D721Med (cell line): ENCODE measurements around the gene HMGB4.

Experiments
- DNase-seq: peaks from one replicate; pipeline ENCODE4 v3.0.0; 2011; ENCODE audit warnings: low spot score; ENCODE audit not compliant: insufficient read length
- FAIRE-seq: peaks from 2 replicates; lab custom pipeline; 2011; peaks lifted over from hg19 to GRCh38; lab: Jason Lieb, UNC
- TF ChIP-seq, protein P1 (sequence below): IDR thresholded peaks from 2 replicates; pipeline ENCODE4 v1.5.1; 2012; ENCODE audit warnings: mild to moderate bottlenecking, control low read depth; ENCODE audit not compliant: insufficient read depth; ENCODE audit errors: missing control alignments

Gene HMGB4

DNA sequence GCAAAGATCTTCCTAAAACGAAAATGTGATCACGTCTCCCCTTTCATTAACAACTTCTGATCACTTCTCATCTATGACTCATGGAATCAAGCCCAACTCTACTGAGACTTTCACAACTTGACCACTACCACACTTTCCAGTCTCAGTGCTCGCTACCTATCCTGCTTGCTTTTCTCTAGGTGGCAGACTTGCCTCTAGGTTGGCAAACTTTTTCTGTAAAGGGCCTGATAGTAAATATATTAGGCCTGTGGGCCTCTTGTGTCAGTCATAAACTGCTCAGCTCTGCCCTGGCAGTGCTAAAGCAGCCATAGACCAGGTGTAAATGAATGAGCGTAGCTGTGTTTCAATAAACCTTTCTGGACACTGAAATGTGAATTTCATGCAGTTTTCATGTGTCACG lies 21.5 kb upstream of the HMGB4 start:
- DNase-seq (no peak), FAIRE-seq (no peak)
- TF ChIP-seq, protein P1, sequence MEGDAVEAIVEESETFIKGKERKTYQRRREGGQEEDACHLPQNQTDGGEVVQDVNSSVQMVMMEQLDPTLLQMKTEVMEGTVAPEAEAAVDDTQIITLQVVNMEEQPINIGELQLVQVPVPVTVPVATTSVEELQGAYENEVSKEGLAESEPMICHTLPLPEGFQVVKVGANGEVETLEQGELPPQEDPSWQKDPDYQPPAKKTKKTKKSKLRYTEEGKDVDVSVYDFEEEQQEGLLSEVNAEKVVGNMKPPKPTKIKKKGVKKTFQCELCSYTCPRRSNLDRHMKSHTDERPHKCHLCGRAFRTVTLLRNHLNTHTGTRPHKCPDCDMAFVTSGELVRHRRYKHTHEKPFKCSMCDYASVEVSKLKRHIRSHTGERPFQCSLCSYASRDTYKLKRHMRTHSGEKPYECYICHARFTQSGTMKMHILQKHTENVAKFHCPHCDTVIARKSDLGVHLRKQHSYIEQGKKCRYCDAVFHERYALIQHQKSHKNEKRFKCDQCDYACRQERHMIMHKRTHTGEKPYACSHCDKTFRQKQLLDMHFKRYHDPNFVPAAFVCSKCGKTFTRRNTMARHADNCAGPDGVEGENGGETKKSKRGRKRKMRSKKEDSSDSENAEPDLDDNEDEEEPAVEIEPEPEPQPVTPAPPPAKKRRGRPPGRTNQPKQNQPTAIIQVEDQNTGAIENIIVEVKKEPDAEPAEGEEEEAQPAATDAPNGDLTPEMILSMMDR: no peak

DNA sequence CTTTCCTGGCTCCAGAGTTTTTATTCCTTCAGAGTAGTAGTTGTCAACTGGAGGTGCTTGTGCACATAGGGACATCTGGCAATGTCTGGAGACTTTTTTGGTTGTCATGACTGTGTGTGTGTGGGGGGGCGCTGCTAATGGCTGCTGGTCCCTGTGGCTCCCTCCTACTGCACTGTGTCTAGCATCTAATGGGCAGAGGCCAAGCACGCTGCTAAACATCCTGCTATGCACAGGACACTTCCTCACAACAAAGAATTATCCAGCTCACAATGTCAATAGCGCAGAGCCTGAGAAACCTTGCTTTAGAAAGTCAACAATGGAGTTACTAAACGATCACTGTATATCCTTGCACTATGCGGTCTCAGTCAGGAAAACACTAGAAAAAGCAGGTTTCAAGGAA lies 19.7 kb upstream of the HMGB4 start:
- DNase-seq: no peak
- FAIRE-seq: no peak
- TF ChIP-seq, protein P1: no peak

DNA sequence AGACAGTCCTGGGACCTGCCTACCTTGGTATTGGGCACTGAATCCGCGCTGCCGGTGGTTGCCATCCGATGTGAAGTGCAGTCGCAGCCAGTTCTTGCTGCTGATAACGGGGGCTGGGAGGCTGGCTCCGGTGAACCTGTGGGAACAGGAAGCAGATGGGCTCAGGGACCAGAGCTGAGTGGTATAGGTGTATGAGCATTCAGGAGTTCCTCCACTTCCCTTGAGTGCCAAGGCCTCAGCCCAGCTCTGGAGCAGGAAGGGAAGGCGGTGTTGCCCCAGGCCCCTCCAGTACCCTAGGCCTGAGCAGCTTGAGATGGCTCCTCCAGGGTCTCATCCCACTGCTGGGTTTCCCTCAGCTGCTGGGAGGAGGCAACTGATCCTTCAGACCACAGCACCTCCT lies 17.0 kb upstream of the HMGB4 start:
- TF ChIP-seq, protein P1: no peak
- DNase-seq: no peak
- no peak for FAIRE-seq

DNA sequence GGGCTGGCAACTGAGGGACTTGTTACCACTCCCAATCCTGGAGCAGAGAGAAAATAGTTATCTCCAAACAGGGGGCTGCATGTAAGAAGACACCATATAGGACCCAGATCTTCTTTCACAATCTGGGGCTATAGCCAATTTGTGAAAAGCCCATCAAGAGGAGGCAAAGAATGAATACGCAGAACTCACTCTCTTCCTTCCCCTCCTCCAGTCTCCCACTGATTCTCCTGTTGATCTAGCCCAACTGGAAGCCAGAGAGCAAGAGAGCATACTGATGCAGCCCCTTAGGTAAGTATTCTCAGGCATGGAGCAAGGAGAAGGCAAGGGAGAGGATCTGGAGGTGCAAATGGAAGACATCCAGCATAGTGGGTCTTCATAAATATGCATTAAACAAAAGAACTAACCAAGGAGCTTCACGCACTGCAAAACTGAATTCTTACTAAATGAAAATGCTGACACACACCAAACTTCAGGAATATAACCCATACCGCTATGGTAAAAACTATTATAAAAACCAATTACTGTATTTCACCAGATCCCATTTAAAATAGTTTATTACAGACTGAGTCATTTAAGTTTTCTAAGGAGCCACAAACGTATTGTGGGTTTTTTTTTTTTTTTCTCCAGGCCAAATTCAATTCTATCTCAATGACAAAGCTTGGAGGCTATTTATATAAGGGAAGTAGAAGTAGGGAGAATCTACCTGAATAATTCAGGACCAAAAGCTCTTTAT lies 15.5 kb upstream of the HMGB4 start:
- no peak for FAIRE-seq
- no peak for DNase-seq
- TF ChIP-seq, protein P1: no peak

DNA sequence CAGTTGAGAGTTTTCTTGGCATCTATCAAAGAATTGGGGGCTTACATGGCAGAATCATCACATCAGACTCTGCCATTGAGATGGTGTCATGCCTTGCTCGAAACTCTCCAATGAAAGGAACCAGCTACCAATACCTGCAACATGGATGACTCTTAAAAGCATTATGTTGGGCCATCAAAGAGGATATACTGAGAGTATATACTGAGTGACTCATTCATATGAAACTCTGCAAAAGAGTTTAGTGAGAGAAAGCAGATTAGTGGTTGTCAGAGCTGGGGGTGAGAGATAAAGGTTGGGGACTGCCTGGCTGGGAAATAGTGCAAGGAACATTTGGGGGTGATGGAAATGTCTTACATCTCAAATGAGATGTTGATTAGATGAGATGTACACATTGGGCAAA lies 14.7 kb upstream of the HMGB4 start:
- TF ChIP-seq, protein P1: no peak
- no peak for DNase-seq
- no peak for FAIRE-seq

DNA sequence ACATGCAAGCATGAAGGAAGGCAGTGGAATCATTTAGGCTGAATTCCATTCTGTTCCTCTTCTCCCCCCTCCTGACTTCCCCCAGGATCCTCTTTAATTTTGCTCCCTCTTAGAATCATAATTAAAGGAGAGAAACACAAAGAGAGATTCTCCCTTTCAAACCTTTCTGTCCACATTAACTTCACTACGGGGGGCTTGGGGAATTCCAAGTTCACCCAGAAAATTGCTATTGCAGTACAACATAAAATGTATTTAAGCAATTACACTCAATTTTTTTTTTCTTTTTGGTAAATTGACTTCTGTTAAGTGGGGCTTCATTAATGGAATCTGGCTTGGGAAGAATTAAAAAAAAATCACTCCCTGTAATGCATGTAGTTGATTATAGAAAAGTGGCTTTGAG lies 13.4 kb upstream of the HMGB4 start:
- no peak for FAIRE-seq
- no peak for DNase-seq

DNA sequence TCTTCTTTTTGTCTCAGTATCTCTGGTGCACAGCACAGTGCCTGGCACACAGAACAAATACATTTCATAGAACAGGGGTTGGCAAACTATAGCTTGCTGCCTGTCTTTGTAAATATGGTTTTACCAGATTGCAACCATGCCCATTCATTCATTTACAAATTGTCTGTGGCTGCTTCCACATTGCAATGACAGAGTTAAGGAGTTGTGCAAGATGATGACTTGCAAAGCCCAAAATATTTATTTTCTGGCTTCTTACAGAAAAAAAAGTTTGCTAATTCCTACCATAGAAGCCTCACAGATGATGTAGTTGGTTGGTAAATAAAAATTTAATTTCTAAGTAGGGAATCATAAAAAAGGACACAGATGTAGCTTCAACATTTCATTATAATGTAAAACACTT lies 11.2 kb upstream of the HMGB4 start:
- TF ChIP-seq, protein P1: no peak
- no peak for DNase-seq
- no peak for FAIRE-seq

More for the DNA sequence above, 13.4 kb upstream of the HMGB4 start:
- TF ChIP-seq, protein P1: no peak
